Measurements from ENCODE around the gene MED13.

DNA sequence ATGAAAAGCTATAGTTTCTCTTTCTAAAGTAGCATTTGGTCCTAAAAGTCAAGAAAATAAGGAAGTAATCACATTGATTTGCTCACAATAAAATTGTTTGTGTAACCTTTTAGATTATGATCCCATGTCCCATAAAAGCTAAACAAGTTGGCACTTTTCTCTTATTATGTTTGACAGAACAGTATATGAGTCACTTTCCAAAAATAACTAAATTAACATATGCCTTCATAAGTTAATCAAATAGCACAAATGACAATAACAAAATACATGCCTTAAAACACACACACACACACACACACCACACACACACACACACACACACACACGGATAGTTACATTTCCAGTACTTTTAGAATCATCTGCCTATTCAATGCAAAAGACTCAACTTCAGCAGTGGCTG lies 2.8 kb downstream of the MED13 start:
- TF ChIP-seq, protein P1, sequence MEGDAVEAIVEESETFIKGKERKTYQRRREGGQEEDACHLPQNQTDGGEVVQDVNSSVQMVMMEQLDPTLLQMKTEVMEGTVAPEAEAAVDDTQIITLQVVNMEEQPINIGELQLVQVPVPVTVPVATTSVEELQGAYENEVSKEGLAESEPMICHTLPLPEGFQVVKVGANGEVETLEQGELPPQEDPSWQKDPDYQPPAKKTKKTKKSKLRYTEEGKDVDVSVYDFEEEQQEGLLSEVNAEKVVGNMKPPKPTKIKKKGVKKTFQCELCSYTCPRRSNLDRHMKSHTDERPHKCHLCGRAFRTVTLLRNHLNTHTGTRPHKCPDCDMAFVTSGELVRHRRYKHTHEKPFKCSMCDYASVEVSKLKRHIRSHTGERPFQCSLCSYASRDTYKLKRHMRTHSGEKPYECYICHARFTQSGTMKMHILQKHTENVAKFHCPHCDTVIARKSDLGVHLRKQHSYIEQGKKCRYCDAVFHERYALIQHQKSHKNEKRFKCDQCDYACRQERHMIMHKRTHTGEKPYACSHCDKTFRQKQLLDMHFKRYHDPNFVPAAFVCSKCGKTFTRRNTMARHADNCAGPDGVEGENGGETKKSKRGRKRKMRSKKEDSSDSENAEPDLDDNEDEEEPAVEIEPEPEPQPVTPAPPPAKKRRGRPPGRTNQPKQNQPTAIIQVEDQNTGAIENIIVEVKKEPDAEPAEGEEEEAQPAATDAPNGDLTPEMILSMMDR (IDR thresholded peaks at IDR 0.05; ENCODE audit: insufficient read depth, low read length, poor library complexity, severe bottlenecking) = no peak
- no peak for TF ChIP-seq EZH2phosphoT487 (conservative IDR thresholded peaks at IDR 0.05; ENCODE audit: low read length)
